ENCODE results near the gene C10orf95. TPM values are rescaled to one million over a fixed set of nuclear protein-coding genes. Genes with fewer than 3 reads are reported as not detected.

C10orf95 gene
- total and polyA plus RNA-seq, 9 donors = 0.14 to 0.41 (median 0.27) TPM; not detected in 2

DNA sequence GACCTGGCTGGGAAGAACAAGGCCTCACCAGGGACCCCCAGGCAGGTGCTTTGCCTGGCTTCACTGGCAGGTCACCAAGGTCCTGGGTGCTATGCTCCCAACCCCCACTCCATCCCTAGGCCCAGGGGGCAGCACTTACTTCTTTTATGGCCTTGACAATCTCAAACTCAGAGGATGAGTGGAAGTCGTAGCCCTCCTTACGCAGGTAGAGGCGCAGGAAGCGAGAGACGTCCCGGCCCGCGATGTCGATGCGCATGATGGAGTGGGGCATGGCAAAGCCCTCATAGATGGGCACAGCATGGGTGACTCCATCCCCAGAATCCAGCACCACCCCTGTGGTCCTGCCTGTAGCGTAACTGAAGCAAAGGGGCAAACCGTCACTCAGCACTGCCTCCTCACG is 32.7 kb upstream of the C10orf95 start:
- Histone ChIP-seq H3K36me3 (ENCODE audit: control insufficient read depth, insufficient read depth, low read length) (peaks cover 96% of the 10 kb centered on the region), H3K9me3 (replicated peaks; ENCODE audit: control insufficient read depth, low read depth, low read length) (no peaks in the 10 kb centered on the region), H3K27me3 (ENCODE audit: control insufficient read depth, insufficient read depth, low read length) (no peaks in the 10 kb centered on the region), H3K4me1 (ENCODE audit: control insufficient read depth, insufficient read depth, low read length) (peaks cover 26% of the 10 kb centered on the region), H3K4me3 (ENCODE audit: low read length) (no peak overlapping the region), H3K27ac (ENCODE audit: low read length) (peak overlapping the region; percentile 79)
- no peak for DNase-seq
- 96% methylated on average over 11 of the region's 13 CpGs for WGBS (ENCODE audit: insufficient coverage)

GRCh38 chr10:102480396-102480795 is 29.1 kb upstream of the C10orf95 start:
- no peak for DNase-seq
- H3K9me3 ChIP-seq (replicated peaks; ENCODE audit: control insufficient read depth, low read depth, low read length) = no peaks in the 10 kb centered on the region
- H3K27ac ChIP-seq (ENCODE audit: low read length) = no peak overlapping the region
- 89% methylated on average over 5 of the region's 9 CpGs for WGBS (ENCODE audit: insufficient coverage)
- no peak overlapping the region for H3K4me3 ChIP-seq (ENCODE audit: low read length)
- peaks cover 71% of the 10 kb centered on the region for H3K36me3 ChIP-seq (ENCODE audit: control insufficient read depth, insufficient read depth, low read length)
- peaks cover 17% of the 10 kb centered on the region for H3K4me1 ChIP-seq (ENCODE audit: control insufficient read depth, insufficient read depth, low read length)
- no peaks in the 10 kb centered on the region for H3K27me3 ChIP-seq (ENCODE audit: control insufficient read depth, insufficient read depth, low read length)

DNA sequence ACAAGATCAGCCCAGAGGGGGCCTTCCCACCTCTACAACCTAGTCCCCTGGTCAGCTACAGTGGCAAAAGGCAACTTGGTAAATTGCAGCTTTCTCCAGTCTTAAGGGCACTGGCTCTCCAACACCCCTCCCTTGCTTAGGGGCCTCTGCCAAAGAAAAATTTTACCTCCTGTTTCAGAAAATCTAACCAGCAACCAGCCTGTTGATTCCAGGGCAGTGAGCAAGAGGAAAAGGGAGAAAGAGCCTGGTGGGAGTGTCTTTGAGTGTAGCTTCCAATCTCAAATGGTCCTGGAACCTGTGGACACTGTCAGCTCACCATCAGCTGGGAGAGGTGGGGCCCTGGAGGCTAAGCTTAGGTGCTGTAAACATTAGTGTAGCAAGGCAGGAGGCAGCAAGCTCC is 28.3 kb upstream of the C10orf95 start:
- peaks cover 10% of the 10 kb centered on the region for H3K4me1 ChIP-seq (ENCODE audit: control insufficient read depth, insufficient read depth, low read length)
- H3K4me3 ChIP-seq (ENCODE audit: low read length) = no peak overlapping the region
- H3K36me3 ChIP-seq (ENCODE audit: control insufficient read depth, insufficient read depth, low read length) = peaks cover 64% of the 10 kb centered on the region
- no peaks in the 10 kb centered on the region for H3K27me3 ChIP-seq (ENCODE audit: control insufficient read depth, insufficient read depth, low read length)
- DNase-seq = no peak
- peak overlapping the region; percentile 7 for H3K27ac ChIP-seq (ENCODE audit: low read length)
- no peaks in the 10 kb centered on the region for H3K9me3 ChIP-seq (replicated peaks; ENCODE audit: control insufficient read depth, low read depth, low read length)

GRCh38 chr10:102476466-102477141 is 25.3 kb upstream of the C10orf95 start:
- DNase-seq = no peak
- H3K36me3 ChIP-seq (ENCODE audit: control insufficient read depth, insufficient read depth, low read length) = peaks cover 33% of the 10 kb centered on the region
- no peak overlapping the region for H3K4me3 ChIP-seq (ENCODE audit: low read length)
- peaks cover 4% of the 10 kb centered on the region for H3K4me1 ChIP-seq (ENCODE audit: control insufficient read depth, insufficient read depth, low read length)
- WGBS (ENCODE audit: insufficient coverage) = 79% methylated on average over 6 of the region's 9 CpGs
- no peaks in the 10 kb centered on the region for H3K9me3 ChIP-seq (replicated peaks; ENCODE audit: control insufficient read depth, low read depth, low read length)
- H3K27ac ChIP-seq (ENCODE audit: low read length) = no peak overlapping the region
- H3K27me3 ChIP-seq (ENCODE audit: control insufficient read depth, insufficient read depth, low read length) = no peaks in the 10 kb centered on the region

DNA sequence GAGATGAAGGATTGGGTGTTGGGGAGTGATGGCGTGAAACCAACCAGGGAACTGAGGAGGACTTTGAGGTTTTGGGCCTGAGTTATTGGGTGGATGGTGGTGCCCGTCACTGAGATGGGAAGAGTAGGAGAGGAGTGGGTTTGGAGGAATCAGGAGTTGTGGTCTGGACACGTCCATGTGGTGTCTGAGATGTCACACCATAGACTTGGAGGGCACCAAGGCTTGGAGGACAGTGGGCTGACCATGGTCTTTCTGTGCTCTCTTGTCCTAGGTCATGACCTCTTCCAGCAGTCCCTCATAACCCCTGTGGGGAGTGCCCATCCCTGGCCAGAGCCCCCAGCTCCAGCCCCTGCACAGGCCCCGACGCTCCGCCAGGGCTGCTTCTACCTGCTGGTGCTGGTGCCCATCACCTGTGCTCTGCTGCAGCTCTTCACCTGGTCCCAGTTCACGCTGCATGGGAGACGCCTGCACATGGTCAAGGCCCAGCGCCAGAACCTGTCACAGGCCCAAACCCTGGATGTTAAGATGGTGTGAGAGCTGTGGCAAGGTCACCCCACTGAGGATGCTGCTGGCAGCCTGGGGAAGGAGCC is 24.2 kb upstream of the C10orf95 start:
- Histone ChIP-seq H3K9me3 (replicated peaks; ENCODE audit: control insufficient read depth, low read depth, low read length) (no peaks in the 10 kb centered on the region), H3K27me3 (ENCODE audit: control insufficient read depth, insufficient read depth, low read length) (no peaks in the 10 kb centered on the region), H3K4me3 (ENCODE audit: low read length) (no peak overlapping the region), H3K27ac (ENCODE audit: low read length) (no peak overlapping the region), H3K4me1 (ENCODE audit: control insufficient read depth, insufficient read depth, low read length) (peaks cover 4% of the 10 kb centered on the region), H3K36me3 (ENCODE audit: control insufficient read depth, insufficient read depth, low read length) (peaks cover 23% of the 10 kb centered on the region)
- DNase-seq = no peak
- WGBS (ENCODE audit: insufficient coverage) = 94% methylated on average over 9 of the region's 9 CpGs

DNA sequence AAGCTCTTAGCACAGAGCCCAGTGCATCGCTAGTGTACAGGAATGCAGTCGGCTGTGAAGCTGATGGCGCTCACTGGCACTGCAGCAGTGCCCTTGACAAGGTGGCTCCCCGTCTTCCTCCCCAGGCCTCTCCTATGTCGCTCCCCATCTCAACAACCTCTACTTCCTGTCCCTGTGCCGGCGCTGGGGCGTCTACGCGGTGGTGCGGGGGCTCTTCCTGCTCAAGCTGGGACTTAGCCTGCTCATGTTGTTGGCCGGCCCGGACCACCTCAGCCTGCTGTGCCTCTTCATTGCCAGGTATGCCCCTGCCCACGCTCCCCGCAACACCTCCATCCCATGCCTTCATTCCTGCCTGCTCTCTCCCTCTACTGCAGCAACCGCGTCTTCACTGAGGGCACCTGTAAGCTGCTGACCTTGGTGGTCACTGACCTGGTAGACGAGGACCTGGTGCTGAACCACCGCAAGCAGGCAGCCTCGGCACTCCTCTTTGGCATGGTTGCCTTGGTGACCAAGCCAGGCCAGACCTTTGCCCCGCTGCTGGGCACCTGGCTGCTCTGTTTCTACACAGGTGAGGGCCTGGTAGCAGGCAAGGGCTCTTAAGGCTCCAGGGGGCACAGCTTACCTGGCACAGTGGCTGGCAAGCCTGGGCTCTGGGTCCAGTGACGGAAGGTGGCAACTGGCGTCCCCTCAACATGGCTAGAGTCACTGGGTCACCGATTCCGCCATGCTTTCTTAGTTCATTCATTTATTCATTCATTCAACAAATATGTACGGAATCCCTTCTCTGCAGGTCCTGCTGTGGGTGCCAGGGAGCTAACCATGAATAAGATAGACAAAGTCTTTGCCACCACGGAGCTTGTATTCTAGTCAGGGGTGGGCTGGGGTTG is 22.3 kb upstream of the C10orf95 start:
- no peak overlapping the region for H3K27ac ChIP-seq (ENCODE audit: low read length)
- peaks cover 7% of the 10 kb centered on the region for H3K36me3 ChIP-seq (ENCODE audit: control insufficient read depth, insufficient read depth, low read length)
- WGBS (ENCODE audit: insufficient coverage) = 90% methylated on average over 23 of the region's 27 CpGs
- no peak for DNase-seq
- H3K9me3 ChIP-seq (replicated peaks; ENCODE audit: control insufficient read depth, low read depth, low read length) = no peaks in the 10 kb centered on the region
- H3K27me3 ChIP-seq (ENCODE audit: control insufficient read depth, insufficient read depth, low read length) = no peaks in the 10 kb centered on the region
- no peak overlapping the region for H3K4me3 ChIP-seq (ENCODE audit: low read length)
- no peaks in the 10 kb centered on the region for H3K4me1 ChIP-seq (ENCODE audit: control insufficient read depth, insufficient read depth, low read length)

DNA sequence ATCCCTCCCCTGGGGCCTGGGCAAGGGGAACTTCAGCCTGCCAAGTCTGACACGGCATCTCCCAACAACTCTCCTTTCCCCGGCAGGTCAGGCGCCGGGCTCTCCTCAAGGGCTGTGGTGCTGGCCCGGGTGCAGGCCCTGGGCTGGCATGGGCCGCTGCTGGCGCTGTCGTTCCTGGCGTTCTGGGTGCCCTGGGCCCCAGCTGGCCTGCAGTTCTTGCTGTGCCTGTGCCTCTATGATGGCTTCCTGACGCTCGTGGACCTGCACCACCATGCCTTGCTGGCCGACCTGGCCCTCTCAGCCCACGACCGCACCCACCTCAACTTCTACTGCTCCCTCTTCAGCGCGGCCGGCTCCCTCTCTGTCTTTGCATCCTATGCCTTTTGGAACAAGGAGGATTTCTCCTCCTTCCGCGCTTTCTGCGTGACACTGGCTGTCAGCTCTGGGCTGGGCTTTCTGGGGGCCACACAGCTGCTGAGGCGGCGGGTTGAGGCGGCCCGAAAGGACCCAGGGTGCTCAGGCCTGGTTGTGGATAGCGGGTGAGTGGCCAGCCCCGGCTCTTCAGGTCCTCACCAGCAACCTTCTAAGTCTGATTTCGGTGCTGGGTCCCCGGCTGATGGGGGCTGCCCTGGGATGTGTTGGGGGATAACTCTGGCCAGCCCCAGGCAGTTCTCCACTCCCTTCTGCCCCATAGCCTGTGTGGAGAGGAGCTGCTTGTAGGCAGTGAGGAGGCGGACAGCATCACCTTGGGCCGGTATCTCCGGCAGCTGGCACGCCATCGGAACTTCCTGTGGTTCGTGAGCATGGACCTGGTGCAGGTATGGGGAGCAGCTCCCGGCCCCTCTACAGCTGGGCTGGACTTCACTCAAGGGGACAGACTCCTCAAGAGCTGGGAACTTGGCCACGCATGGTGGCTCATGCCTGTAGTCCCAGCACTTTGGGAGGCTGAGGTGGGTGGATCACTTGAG is 19.5 kb upstream of the C10orf95 start:
- Histone ChIP-seq H3K36me3 (ENCODE audit: control insufficient read depth, insufficient read depth, low read length) (no peaks in the 10 kb centered on the region), H3K4me3 (ENCODE audit: low read length) (no peak overlapping the region), H3K9me3 (replicated peaks; ENCODE audit: control insufficient read depth, low read depth, low read length) (no peaks in the 10 kb centered on the region), H3K27ac (ENCODE audit: low read length) (no peak overlapping the region), H3K27me3 (ENCODE audit: control insufficient read depth, insufficient read depth, low read length) (no peaks in the 10 kb centered on the region), H3K4me1 (ENCODE audit: control insufficient read depth, insufficient read depth, low read length) (no peaks in the 10 kb centered on the region)
- 89% methylated on average over 31 of the region's 36 CpGs for WGBS (ENCODE audit: insufficient coverage)
- DNase-seq = no peak

DNA sequence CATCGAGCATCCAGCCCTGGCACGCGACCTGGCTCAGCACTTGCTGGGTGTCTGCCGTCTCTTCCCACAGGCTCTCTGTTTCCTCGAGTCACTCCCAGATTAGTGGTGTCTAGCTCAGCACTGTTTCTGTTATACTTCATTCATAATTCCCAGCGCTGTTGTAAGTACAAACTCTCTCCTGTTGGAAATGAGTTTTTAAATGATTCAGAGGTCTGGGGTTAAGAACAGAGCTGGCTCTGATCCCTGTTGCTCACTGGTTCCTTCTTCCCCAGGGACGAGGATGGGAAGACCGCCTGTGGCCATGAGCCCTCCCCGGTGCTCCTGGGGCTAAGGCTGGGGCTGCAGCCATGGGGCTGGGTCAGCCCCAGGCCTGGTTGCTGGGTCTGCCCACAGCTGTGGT is 17.3 kb upstream of the C10orf95 start:
- Histone ChIP-seq H3K27me3 (ENCODE audit: control insufficient read depth, insufficient read depth, low read length) (peaks cover 3% of the 10 kb centered on the region), H3K4me1 (ENCODE audit: control insufficient read depth, insufficient read depth, low read length) (no peaks in the 10 kb centered on the region), H3K27ac (ENCODE audit: low read length) (no peak overlapping the region), H3K4me3 (ENCODE audit: low read length) (no peak overlapping the region), H3K36me3 (ENCODE audit: control insufficient read depth, insufficient read depth, low read length) (no peaks in the 10 kb centered on the region), H3K9me3 (replicated peaks; ENCODE audit: control insufficient read depth, low read depth, low read length) (no peaks in the 10 kb centered on the region)
- WGBS (ENCODE audit: insufficient coverage) = 65% methylated on average over 8 of the region's 9 CpGs
- DNase-seq = peak; percentile 29

GRCh38 chr10:102467971-102468438 is 16.7 kb upstream of the C10orf95 start:
- no peak overlapping the region for H3K27ac ChIP-seq (ENCODE audit: low read length)
- H3K9me3 ChIP-seq (replicated peaks; ENCODE audit: control insufficient read depth, low read depth, low read length) = no peaks in the 10 kb centered on the region
- 30% methylated on average over 3 of the region's 6 CpGs for WGBS (ENCODE audit: insufficient coverage)
- H3K4me1 ChIP-seq (ENCODE audit: control insufficient read depth, insufficient read depth, low read length) = no peaks in the 10 kb centered on the region
- no peak for DNase-seq
- peaks cover 7% of the 10 kb centered on the region for H3K27me3 ChIP-seq (ENCODE audit: control insufficient read depth, insufficient read depth, low read length)
- no peaks in the 10 kb centered on the region for H3K36me3 ChIP-seq (ENCODE audit: control insufficient read depth, insufficient read depth, low read length)
- no peak overlapping the region for H3K4me3 ChIP-seq (ENCODE audit: low read length)

Data from muscle of leg (tissue), 11 donors.